Superior temporal gyrus (tissue), 1 donor: ENCODE results near the gene RSPH3.
"Not testable (repeated sequence)": the region's sequence is repeated elsewhere in the genome, so short reads cannot be mapped to it uniquely, and the experiment has no call there.

Experiments used
- DNase-seq: peaks from one replicate; pipeline ENCODE4 v3.0.0-alpha.2; 2016; ENCODE audit errors: extremely low spot score

Gene RSPH3

DNA sequence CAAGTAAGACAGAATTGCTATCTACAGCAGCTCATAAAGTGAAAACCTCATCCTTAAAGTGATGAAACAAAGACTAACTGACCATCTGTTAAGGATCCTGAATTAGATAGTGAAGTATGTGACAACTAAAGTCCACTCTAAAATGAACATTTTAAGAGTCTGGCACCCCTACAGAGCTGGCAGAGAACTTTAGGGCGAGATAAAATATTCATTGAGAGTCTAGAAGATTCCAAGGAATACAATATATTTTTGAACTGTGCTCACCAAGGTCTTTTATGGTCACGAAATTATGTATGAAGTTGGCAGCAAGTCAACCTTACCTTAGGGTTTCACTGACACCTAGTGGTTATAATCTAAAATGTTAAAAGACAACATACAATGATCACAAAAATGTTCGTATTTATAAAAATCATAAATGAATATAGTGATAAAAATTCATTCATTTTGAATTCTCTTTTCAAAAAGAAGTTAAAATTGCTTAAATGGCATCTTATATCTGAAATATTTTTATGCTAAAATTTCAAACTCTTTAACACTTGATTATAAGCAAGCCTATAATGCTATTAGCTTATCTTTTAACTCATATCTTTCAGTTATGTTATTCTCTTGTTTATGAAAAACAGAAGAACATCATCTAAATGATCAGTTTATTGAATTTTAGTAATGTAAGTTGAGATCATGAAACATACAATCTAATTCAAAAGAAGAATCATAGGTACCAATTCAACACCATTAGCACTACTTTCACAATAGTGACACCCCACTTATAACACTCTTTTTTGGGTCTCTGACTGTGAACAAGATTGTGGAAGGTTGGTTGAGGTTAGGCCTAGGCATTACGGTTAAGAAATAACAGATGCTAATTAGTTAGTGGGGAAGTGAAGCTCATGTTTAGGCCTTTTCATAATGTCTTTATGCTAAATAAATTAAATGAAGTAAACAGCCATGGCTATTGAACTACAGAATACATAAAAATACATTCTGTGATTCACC is 27.5 kb downstream of the RSPH3 start:
- peak; percentile 81 for DNase-seq

DNA sequence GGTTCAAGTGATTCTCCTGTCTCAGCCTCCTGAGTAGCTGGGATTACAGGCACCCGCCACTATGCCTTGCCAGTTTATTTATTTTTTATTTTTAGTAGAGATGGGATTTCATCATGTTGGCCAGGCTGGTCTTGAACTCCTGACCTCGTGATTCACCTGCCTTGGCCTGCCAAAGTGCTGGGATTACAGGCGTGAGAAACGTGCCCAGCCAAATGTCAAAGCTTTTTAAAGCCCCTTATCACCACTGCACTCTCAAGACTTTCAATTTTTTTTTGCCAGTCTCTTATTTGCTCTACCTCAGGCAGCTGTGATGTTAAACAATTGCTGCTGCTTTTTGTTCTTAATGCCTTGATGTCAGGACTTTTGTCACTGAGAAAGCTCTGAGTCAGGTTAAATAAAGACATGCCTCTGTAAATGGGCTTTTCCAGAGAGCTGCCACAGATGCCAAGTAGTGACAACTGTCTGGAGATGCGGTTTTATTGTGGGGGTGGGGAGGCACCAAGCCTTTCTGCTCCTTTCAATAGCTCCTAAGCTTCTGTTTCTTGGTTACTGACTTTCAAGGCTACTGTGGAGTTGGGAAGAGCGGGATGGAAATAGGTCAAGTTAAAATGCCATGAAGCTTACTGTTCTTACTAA is 29.2 kb downstream of the RSPH3 start:
- no peak for DNase-seq

DNA sequence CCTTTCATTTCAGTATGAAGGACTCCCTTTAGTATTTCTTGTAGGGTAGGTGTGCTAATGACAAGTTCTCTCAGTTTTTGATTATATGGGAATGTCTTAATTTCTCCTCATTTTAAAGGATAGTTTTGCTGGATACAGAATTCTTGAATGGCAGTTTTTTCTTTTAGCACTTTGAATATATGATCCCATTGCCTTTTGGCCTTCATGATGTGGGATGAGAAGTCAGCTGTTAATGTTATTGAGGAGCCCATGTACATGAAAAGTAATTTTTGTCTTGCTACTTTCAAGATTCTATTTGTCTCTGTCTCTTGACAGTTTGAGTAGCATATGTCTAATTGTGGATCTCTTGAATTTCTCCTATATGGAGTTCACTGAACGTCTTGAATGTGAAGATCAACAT is 30.9 kb downstream of the RSPH3 start:
- no peak for DNase-seq

GRCh38 chr6:158963020-158963808 is 36.8 kb downstream of the RSPH3 start:
- DNase-seq: no peak

GRCh38 chr6:158962371-158962770 is 37.6 kb downstream of the RSPH3 start:
- no peak for DNase-seq

GRCh38 chr6:158960026-158960425 is 40.0 kb downstream of the RSPH3 start:
- peak; percentile 32 for DNase-seq

DNA sequence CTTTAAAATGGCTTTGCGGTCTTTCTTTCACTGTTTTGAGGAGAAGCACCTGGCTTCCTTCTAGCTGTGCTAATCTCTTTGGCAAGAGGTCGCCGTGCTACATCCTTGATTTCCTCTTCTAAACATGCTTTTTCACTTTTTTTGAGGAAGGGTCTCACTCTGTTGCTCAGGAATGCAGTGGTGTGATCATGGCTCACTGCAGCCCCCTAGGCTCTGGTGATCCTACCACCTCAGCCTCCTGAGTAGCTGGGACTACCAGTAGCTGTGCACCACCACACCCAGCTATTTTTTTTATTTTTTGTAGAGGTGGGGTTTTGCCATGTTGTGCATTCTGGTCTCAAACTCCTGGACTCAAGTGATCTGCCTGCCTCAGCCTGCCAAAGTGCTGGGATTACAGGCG is 40.5 kb downstream of the RSPH3 start:
- DNase-seq: no peak

DNA sequence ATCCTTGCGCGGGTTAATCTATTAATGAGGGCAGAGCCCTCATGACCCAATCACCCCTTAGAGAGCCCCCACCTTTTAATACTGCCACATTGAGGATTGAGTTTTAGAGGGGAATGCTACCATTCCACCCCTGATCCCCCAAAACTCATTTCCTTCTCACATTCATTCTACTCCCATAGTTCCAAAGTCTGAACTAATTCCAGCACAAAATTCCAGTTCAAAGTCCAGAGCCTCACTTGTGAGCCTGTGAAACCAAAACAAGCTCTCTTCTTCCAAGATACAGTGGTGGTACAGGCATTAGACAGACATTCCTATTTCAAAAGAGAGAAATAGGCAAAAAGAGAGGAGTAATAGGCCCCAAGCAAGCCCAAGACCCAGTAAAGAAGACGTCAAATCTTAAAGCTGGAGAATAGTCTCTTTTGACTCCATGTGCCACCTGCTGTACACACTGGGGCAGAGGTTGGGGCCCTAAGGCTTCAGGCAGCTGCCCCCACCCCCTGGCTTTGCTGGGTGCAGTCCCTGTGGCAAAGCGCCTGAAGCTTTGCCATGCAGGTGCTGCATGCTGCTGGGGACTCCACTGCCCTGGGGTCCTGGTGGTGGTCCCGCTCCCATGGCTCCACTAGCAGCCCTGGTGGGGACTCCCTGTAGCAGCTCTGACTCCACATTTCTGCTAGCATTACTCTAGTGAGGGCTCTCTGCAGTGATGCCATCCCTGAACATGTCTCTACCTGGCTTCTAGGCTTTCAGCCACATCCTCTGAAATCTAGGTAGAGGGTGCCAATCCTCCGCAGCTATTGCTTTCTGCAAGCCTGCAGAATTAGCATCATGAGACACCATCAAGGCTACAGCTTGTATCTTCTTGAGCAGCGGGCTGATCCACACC is 41.3 kb downstream of the RSPH3 start:
- no peak for DNase-seq

GRCh38 chr6:158955255-158955654 is 44.7 kb downstream of the RSPH3 start:
- DNase-seq: no peak

- DNase-seq: no peak
These were observed 45.2 kb downstream of the RSPH3 start for GRCh38 chr6:158954753-158955152.

GRCh38 chr6:158952011-158952410 is 48.0 kb downstream of the RSPH3 start:
- not testable (repeated sequence) for DNase-seq

- DNase-seq: not testable (repeated sequence)
These were observed 48.4 kb downstream of the RSPH3 start for GRCh38 chr6:158951565-158951964.

DNA sequence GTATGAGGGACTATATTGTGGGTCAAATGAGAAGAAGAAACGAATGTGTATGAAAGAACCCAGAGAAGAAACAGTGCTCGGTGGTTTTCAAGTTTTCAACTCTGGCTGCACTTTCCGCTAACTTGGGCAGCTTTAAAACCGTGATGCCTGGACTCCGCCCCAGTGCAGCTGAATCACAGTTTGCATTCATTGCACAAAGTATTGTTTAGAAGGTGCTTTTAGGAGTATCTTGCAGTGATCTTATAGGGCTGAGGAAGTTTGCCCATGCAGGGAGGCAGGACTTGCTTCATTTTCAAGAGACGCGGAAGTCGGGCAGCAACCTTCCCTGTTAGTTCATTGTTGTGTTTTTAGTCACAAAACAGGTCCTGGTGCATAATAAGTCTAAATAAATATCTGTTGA is 52.7 kb downstream of the RSPH3 start:
- DNase-seq: no peak

DNA sequence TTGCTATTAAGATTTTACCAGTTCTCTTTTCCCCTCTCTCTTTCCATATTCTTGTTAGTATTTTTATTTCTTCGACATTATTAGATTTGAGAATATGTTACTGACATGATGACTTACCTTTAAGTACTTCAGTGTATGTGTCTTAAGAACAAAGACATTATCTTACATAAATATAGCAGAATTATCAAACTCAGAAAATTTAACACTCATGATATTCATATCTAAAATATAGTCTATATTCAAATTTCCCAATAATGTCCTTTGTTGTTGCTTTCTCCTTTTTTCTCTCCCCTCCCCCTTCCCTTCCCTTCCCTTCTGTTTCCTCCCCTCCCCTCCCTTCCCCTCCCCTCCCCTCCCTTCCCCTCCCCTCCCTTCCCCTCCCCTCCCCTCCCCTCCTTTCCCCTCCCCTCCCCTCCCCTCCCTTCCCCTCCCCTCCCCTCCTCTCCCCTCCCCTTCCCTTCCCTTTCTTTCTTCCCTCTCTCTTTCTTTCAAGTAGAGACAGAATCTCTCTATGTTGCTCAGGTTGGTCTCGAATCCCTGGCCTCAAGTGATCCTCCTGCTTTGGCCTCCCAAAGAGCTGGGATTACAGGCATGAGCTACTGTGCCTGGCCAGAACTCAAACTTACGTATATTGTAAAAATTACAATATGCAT is 56.5 kb downstream of the RSPH3 start:
- no peak for DNase-seq

DNA sequence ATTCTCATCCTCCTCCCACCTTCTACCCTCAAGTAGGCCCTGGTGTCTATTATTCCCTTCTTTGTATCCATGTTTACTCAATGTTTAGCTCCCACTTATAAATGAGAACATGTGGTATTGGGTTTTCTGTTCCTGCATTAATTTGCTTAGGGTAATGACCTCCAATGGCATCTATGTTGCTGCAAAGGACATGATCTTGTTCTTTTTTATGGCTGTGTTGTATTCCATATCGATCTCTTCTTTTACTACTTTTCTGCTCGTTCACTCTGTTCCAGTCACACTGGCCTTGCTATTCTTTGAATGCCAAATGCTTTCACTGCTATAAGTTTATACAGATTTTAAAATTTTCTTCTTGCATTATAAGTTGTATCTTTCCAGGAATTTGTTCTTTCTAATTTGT is 57.7 kb downstream of the RSPH3 start:
- no peak for DNase-seq

DNA sequence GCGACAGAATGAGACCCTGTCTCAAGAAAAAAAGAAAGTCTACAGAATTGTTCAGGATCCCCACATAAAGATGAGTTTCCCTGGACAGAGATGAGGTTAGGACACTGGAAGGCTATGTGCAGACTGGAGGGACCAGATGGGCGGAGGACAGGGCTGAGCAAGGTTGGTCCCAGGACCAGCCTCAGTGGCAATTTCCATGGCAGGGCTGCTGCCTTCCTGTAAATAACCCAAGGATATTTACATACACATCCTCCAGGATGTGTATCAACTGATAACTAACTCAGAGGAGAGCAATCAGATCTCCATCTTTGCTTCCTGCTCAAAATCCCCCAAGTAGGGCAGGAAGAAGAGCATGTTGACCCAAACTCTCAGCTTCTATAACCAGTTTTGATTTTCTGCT is 58.8 kb downstream of the RSPH3 start:
- no peak for DNase-seq

DNA sequence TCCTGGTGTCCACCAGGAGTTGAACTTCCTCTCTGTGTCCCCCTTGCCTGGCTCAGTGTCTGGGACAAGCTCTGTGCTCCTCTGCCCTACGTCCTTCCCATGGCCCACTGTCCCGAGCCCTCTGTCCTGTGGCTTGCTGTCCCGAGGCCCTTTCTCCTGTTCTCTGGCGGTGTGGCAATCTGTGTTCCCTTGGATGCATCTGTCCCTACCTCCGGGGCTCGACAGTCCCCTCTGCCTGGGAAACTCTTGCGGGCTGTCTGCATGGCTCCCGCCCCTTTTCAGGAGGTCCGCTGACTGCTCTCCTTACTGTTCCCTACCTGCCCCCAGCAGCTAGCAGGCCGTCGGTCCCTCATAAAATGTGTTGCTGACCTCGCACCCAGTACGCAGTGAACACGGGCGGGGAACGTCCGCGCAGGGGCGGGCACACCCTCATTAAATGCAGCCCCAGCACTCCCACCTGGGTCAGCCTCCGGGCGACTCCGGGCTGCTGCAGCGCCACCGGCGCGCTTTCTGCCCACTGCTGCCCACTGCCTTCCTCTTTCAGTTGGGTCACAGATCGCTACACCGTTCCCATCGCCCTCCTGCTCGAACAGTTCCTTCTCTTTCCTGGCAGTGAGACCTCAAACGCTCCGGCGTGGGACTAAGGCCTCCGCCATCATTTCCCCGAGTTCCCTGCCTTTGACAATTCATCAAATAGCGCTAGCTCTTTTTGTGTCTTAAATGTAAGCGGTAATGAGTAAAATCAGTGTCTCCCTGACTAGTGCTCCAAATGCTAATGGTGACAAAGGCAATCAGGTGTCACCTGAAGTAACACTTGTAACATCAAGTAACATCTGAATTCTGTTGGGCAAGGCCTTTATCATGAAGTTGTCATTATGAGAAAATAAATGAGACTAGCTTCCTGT is 60.5 kb downstream of the RSPH3 start:
- no peak for DNase-seq

GRCh38 chr6:158938811-158939254 is 61.2 kb downstream of the RSPH3 start:
- no peak for DNase-seq

DNA sequence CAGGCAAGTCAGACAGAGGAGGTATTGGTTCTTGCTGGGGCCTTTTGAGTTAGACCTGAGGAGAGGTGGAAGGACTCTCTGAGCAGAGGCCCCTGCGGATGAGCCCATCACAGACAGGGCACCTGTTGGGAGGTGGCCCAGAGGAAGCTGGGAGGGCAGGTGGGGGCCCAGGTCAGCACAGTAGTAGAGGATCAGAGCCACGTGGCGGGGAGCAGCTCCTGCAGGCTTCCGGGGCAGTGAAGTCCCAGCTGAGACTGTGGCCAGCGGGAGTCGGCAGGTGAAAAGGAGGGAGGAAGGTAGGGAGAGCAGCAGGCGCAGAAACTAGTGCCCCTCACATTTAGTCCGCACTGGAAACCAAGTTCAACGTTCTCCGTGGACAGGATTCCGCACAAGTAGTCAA is 61.8 kb downstream of the RSPH3 start:
- no peak for DNase-seq

DNA sequence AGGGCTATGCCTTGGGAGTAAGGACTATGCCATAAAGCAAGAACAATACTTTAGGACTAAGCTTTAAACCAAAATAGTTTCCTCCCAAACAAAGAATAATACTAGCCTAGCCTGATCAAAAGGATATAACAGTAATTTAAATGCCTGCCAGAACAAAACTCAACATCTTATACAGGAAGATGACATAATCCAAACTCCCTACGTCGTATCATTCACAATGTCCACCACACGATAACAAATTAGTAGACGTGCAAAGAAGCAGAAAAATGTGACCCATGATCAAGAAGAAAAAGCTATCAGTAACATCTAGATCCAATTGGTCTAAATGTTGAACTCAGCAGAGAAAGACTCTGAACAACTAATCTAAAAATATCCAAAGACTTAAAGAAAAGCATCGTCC is 65.8 kb downstream of the RSPH3 start:
- DNase-seq: no peak
